GM12878 (cell line): ENCODE data around the gene REXO1. TPM values are rescaled to one million over a fixed set of nuclear protein-coding genes. Genes with fewer than 3 reads are reported as not detected.

ENCODE experiments used
- ATAC-seq: fragments of 200-7000 bp; cut with Tn5 transposase; 3 replicates; pipeline ENCODE4 v1.9.1; 2020; ENCODE audit warnings: mild to moderate bottlenecking, moderate library complexity
- BruUV-seq: library from RNA; stranded (reverse); fragments of 400-500 nt; replicated peaks from 2 replicates; lab custom pipeline; 2021; lab: Mats Ljungman, UMichigan
- CTCF ChIA-PET: fragments of 300-600 bp; sonication (Branson Sonifier 250); formaldehyde crosslinking; extraction: SDS; loops from one replicate; lab custom pipeline; 2021; ENCODE audit warnings: inconsistent platforms; lab: Yijun Ruan, JAX
- POLR2A ChIA-PET: fragments of 350-600 bp; formaldehyde crosslinking; extraction: SDS; loops from one replicate; lab custom pipeline; 2021; ENCODE audit warnings: inconsistent platforms; lab: Charles Lee
- RAD21 ChIA-PET: fragments of 300-600 bp; sonication (Branson Sonifier 250); formaldehyde crosslinking; loops from one replicate; lab custom pipeline; 2023; ENCODE audit warnings: antibody characterized with exemption; ENCODE audit not compliant: unreplicated experiment; lab: Charles Lee
- SMC1A ChIA-PET: fragments of 300-600 bp; sonication (Branson Sonifier 250); formaldehyde crosslinking; loops from one replicate; lab custom pipeline; 2023; ENCODE audit not compliant: unreplicated experiment, uncharacterized antibody; lab: Charles Lee
- DNase-seq: peaks from one replicate; pipeline ENCODE4 v3.0.0-alpha.2; 2011; ENCODE audit warnings: low read depth, low spot score
- FAIRE-seq: peaks from 3 replicates; lab custom pipeline; 2011; peaks lifted over from hg19 to GRCh38; lab: Jason Lieb, UNC
- H2AFZ ChIP-seq: 2 replicates; pipeline ENCODE4 v1.6.0; 2011; ENCODE audit warnings: low read depth, low read length, control low read depth; ENCODE audit not compliant: control insufficient read depth
- H3K27ac ChIP-seq: 2 replicates; pipeline ENCODE4 v1.5.1; 2011; ENCODE audit warnings: control low read depth; ENCODE audit not compliant: control insufficient read depth, insufficient read depth
- H3K27me3 ChIP-seq, 2 experiments: replicated peaks in 1 of 2; 2 replicates each; pipeline versions ENCODE4 v1.6.0 to v1.6.1; 2011; ENCODE audit warnings: low read length in 1 of 2; ENCODE audit not compliant: control insufficient read depth in 2 of 2, insufficient read depth in 2 of 2
- H3K36me3 ChIP-seq, 2 experiments: 2 replicates each; pipeline ENCODE4 v1.5.1; 2011; ENCODE audit warnings: low read length in 1 of 2; ENCODE audit not compliant: control insufficient read depth in 2 of 2, insufficient read depth in 2 of 2
- H3K4me1 ChIP-seq: 2 replicates; pipeline ENCODE4 v1.6.1; 2011; ENCODE audit warnings: mild to moderate bottlenecking, low read length, moderate library complexity, mixed read lengths; ENCODE audit not compliant: control insufficient read depth, insufficient read depth
- H3K4me2 ChIP-seq: 2 replicates; pipeline ENCODE4 v1.6.0; 2011; ENCODE audit warnings: control low read depth; ENCODE audit not compliant: control insufficient read depth, insufficient read depth
- H3K4me3 ChIP-seq: fragments of 200-600 bp; sonication (generic); 2 replicates; pipeline ENCODE4 v1.5.1; 2016
- H3K79me2 ChIP-seq: 2 replicates; pipeline ENCODE4 v1.6.0; 2011; ENCODE audit warnings: low read length; ENCODE audit not compliant: control insufficient read depth, insufficient read depth
- H3K9ac ChIP-seq: 2 replicates; pipeline ENCODE4 v1.8.0; 2011; ENCODE audit warnings: low read length, control low read depth, mixed read lengths; ENCODE audit not compliant: control insufficient read depth, insufficient read depth
- H3K9me3 ChIP-seq: replicated peaks from 3 replicates; pipeline ENCODE4 v1.5.1; 2011; ENCODE audit warnings: mild to moderate bottlenecking, low read length; ENCODE audit not compliant: control insufficient read depth, insufficient read depth
- H4K20me1 ChIP-seq: 2 replicates; pipeline ENCODE4 v1.6.0; 2011; ENCODE audit not compliant: control insufficient read depth, insufficient read depth
- ATF7 ChIP-seq: fragments of 450-650 bp; IDR thresholded peaks from 2 replicates; pipeline ENCODE4 v1.6.1; 2016; ENCODE audit warnings: low read depth, mild to moderate bottlenecking
- BACH1 ChIP-seq: fragments of 450-650 bp; IDR thresholded peaks from 2 replicates; pipeline ENCODE4 v1.6.1; 2017; ENCODE audit warnings: mild to moderate bottlenecking, borderline replicate concordance
- CREM ChIP-seq: IDR thresholded peaks from 2 replicates; pipeline ENCODE4 v1.6.1; 2014; ENCODE audit warnings: antibody characterized with exemption, low read depth
- HDAC2 ChIP-seq: fragments of 200-600 bp; sonication (generic); IDR thresholded peaks from 2 replicates; pipeline ENCODE4 v1.6.1; 2017
- IKZF1 ChIP-seq: fragments of 450-650 bp; conservative IDR thresholded peaks from 2 replicates; pipeline ENCODE4 v1.6.1; 2017; ENCODE audit warnings: antibody characterized with exemption, mild to moderate bottlenecking
- PKNOX1 ChIP-seq: fragments of 450-650 bp; IDR thresholded peaks from 2 replicates; pipeline ENCODE4 v1.6.1; 2016; ENCODE audit warnings: mild to moderate bottlenecking
- SMAD5 ChIP-seq: IDR thresholded peaks from 2 replicates; pipeline ENCODE4 v1.6.1; 2016; ENCODE audit warnings: antibody characterized with exemption, low read depth
- SUPT20H ChIP-seq: IDR thresholded peaks from 2 replicates; pipeline ENCODE4 v1.6.1; 2011; ENCODE audit warnings: low read depth, mild to moderate bottlenecking, low read length, moderate library complexity, borderline replicate concordance; ENCODE audit not compliant: control insufficient read depth
- WGBS: methylation state at CpG from one replicate; pipeline ENCODE4 v1.1.6; 2016; ENCODE audit warnings: low lambda C conversion rate; ENCODE audit not compliant: insufficient replicate concordance, insufficient coverage; ENCODE audit errors: missing lambda C conversion rate; 5-methylcytosine and 5-hydroxymethylcytosine counted together
- in situ Hi-C: fragments of 300-500 bp; cut with MboI; formaldehyde crosslinking; loops from 9 replicates; pipeline ENCODE4 v1.14.3; 2018; ENCODE audit warnings: mixed read lengths
- intact Hi-C: fragments of 100-400 bp; cut with micrococcal nuclease; formaldehyde crosslinking; loops from one replicate; pipeline ENCODE4 v1.14.2; 2022; ENCODE audit not compliant: unreplicated experiment
- polyA plus RNA-seq, 11 experiments: library from polyadenylated mRNA; depleted of rRNA in 4 of 11; unstranded in 6 of 11; stranded (reverse) in 5 of 11; fragments of >200 nt; fragmentation: Nextera tagmentation in 4 of 11; fragmentation: Illumina TruSeq in 1 of 11; extraction: Ambion mirVana in 4 of 11; extraction: Trizol in 1 of 11; gene quantifications; 1 replicate in 1 of 11; 2 replicates in 10 of 11; pipeline versions ENCODE4 v1.2.1 to v1.2.3, GENCODE V29; 2011 to 2016; ENCODE audit warnings: inconsistent platforms in 2 of 11, missing spikeins in 2 of 11, low read depth in 1 of 11
- total RNA-seq, 4 experiments: library from RNA; depleted of rRNA in 3 of 4; stranded (reverse); fragments of >200 nt in 3 of 4; fragmentation: Illumina TruSeq in 1 of 4; extraction: Trizol in 1 of 4; gene quantifications; 2 replicates each; pipeline versions ENCODE4 v1.2.1 to v1.2.3, GENCODE V29; 2013 to 2021
- TF ChIP-seq, protein P1 (sequence below): fragments of 450-650 bp; formaldehyde crosslinking; IDR thresholded peaks from 2 replicates; pipeline ENCODE4 v1.4.0; 2020; ENCODE audit warnings: mild to moderate bottlenecking, moderate library complexity
- TF ChIP-seq, protein P2 (sequence below): fragments of 450-650 bp; IDR thresholded peaks from 2 replicates; pipeline ENCODE4 v1.6.1; 2014; ENCODE audit warnings: mild to moderate bottlenecking

The REXO1 gene
- total and polyA plus RNA-seq, 10 of the 15 experiments (the other 5 are each of a cell fraction or from before 2014, with no cell fraction given), result 0.03 to 45.2 (median 8.4) TPM

GRCh38 chr19:1855040-1855827 is 7.0 kb upstream of the REXO1 start (continued):
- TF ChIP-seq, protein P1, sequence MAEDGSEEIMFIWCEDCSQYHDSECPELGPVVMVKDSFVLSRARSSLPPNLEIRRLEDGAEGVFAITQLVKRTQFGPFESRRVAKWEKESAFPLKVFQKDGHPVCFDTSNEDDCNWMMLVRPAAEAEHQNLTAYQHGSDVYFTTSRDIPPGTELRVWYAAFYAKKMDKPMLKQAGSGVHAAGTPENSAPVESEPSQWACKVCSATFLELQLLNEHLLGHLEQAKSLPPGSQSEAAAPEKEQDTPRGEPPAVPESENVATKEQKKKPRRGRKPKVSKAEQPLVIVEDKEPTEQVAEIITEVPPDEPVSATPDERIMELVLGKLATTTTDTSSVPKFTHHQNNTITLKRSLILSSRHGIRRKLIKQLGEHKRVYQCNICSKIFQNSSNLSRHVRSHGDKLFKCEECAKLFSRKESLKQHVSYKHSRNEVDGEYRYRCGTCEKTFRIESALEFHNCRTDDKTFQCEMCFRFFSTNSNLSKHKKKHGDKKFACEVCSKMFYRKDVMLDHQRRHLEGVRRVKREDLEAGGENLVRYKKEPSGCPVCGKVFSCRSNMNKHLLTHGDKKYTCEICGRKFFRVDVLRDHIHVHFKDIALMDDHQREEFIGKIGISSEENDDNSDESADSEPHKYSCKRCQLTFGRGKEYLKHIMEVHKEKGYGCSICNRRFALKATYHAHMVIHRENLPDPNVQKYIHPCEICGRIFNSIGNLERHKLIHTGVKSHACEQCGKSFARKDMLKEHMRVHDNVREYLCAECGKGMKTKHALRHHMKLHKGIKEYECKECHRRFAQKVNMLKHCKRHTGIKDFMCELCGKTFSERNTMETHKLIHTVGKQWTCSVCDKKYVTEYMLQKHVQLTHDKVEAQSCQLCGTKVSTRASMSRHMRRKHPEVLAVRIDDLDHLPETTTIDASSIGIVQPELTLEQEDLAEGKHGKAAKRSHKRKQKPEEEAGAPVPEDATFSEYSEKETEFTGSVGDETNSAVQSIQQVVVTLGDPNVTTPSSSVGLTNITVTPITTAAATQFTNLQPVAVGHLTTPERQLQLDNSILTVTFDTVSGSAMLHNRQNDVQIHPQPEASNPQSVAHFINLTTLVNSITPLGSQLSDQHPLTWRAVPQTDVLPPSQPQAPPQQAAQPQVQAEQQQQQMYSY, result no peak
- 0 out of 2 replicates have a peak, but pooled peaks have one; percentile 38 for TF ChIP-seq IKZF1

- CTCF ChIA-PET, result interaction anchor here (0.7 kb wide), 1 partner anchor 8 kb away, joined by 3 read pairs; no protein-coding TSS in a partner anchor
- intact Hi-C loops, result no loop called here
- ATAC-seq, result no peak
- TF ChIP-seq PKNOX1 (no peak), CREM (no peak), SUPT20H (no peak), HDAC2 (no peak), ATF7 (no peak), SMAD5 (no peak), BACH1 (no peak)
- TF ChIP-seq, protein P2, sequence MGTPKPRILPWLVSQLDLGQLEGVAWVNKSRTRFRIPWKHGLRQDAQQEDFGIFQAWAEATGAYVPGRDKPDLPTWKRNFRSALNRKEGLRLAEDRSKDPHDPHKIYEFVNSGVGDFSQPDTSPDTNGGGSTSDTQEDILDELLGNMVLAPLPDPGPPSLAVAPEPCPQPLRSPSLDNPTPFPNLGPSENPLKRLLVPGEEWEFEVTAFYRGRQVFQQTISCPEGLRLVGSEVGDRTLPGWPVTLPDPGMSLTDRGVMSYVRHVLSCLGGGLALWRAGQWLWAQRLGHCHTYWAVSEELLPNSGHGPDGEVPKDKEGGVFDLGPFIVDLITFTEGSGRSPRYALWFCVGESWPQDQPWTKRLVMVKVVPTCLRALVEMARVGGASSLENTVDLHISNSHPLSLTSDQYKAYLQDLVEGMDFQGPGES, result no peak
- TF ChIP-seq, all 136 proteins: peak for 0
- SMC1A ChIA-PET, result no interaction called here
- H3K9me3 ChIP-seq, result no peaks in the 10 kb centered on the region
- H3K27me3 ChIP-seq, result no peaks in the 10 kb centered on the region
- H3K36me3 ChIP-seq, result peaks cover 0 to 3% of the 10 kb centered on the region in 2 experiments; a peak in 2 of 4 replicates
- DNase-seq (no peak), FAIRE-seq (no peak)
- H3K4me1 ChIP-seq, result peaks cover 21% of the 10 kb centered on the region
- POLR2A ChIA-PET, result interaction anchor here (0.6 to 1.6 kb wide), 5 partner anchors 22 to 263 kb away, joined by 3 to 4 read pairs (median 3); no protein-coding TSS in a partner anchor
- RAD21 ChIA-PET, result interaction anchor here (0.6 to 1.0 kb wide), 4 partner anchors 13 to 538 kb away, joined by 3 to 6 read pairs (median 3); no protein-coding TSS in a partner anchor
- H3K4me2 ChIP-seq, result no peak overlapping the region
- no peak overlapping the region; the same call in 1 of the 2 replicates for H3K4me3 ChIP-seq
- BruUV-seq, result no TSS peak
- H2AFZ ChIP-seq, result no peak overlapping the region
- peaks cover under 1% of the 10 kb centered on the region; the same call in 1 of the 2 replicates for H4K20me1 ChIP-seq
- H3K79me2 ChIP-seq, result peaks cover 60% of the 10 kb centered on the region
- no peak overlapping the region for H3K9ac ChIP-seq
- 90% methylated on average over 27 of the region's 37 CpGs for WGBS
- H3K27ac ChIP-seq, result no peak overlapping the region
- in situ Hi-C loops, result loop anchor here (25.0 kb wide), 1 partner anchor 1508 kb away; the partner anchor contains the start of gene NFIC
These were observed 6.3 kb upstream of the REXO1 start for GRCh38 chr19:1854542-1855039.
